DMS 273 treated with DMSO at 0.1 percent for 48 hours (cell line): ENCODE measurements around the gene PIGL.
"Not testable (repeated sequence)": the region's sequence is repeated elsewhere in the genome, so short reads cannot be mapped to it uniquely, and the experiment has no call there.

Experiments used
- DNase-seq: peaks from one replicate; lab custom pipeline; 2025; lab: John Stamatoyannopoulos, UW

PIGL gene

GRCh38 chr17:16216341-16217001, 539 bp upstream of the PIGL start:
- DNase-seq = not testable (repeated sequence)

DNA sequence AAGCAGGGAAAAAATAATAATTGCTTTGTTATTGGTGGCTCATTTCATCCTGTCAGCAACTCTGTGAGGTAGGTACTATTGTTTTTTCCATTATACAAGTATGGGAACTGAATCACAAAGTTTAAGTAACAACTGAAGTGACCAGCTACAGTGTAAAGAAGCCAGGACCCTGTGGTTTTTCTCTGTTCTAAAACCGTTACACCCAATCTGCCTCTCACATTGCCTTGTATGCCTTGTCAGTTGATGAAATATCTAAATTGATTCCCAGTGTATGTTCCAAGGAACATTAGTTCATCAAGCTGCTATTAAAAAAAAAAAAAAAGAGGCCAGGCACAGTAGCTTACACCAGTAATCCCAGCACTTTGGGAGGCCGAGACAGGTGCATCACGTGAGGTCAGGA, 5.4 kb downstream of the PIGL start:
- no peak for DNase-seq

DNA sequence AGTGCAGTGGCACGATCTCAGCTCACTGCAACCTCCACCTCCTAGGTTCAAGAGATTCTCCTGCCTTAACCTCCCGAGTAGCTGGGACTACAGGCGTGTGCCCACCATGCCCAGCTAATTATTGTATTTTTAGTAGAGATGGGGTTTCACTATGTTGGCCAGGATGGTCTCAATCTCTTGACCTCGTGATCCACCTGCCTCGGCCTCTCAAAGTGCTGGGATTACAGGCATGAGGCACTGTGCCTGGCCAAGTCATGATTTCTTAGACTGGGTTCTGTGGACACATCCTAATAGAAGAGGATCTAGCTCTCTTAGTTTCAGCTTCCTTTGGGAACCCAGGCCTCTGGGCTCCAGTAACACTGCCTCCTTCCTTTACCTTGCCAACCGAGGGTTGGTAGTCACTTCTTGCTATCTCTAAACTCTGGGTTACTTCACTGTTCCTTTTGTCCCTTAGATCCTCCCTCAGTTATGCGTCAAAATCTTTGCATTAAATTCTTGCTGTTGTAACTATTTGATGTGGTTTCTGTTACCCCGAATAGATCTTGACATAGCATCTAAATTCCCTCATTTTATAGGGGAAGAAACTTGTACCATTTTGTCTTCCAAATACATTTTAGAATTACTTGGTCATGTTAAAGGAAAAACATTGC, 13.0 kb downstream of the PIGL start:
- not testable (repeated sequence) for DNase-seq

DNA sequence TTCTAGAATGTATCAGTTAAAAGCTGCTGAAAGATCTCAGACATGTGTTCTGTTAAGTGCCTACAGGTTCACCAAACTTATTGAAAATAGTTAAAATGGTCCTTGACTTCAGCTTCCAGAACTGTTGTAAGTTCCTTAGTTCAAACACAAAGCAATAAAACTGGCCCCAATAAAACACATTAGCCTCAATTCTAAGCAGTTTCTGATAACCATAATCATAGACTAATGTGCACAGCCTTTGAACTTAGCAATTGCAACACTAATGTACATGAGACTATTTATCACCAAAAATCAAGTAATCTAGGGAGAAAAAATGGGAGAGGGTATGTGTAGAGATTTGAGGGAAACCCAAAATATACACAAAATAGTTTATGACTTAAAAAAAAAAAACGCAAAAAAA, 15.4 kb downstream of the PIGL start:
- DNase-seq = no peak

DNA sequence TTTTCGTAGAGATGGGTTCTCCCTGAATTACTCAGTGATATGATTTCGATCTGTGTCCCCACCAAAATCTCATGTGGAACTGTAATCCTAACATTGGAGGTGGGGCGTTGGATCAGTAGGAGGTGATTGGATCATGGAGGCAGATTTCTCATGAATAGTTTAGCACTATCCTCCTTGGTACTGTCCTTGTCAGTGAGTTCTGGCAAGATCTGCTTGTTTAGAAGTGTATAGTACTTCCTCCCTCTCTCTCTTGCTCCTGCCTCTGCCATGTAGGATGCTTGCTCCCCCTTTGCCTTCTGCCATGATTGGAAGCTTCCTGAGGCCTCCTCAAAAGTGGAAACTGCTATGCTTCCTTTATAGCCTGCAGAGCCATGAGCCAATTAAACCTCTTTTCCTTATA, 22.9 kb downstream of the PIGL start:
- DNase-seq = no peak

GRCh38 chr17:16241906-16242399, 24.9 kb downstream of the PIGL start:
- DNase-seq = no peak

- DNase-seq = no peak
Measured at GRCh38 chr17:16243385-16243784, 26.4 kb downstream of the PIGL start.

DNA sequence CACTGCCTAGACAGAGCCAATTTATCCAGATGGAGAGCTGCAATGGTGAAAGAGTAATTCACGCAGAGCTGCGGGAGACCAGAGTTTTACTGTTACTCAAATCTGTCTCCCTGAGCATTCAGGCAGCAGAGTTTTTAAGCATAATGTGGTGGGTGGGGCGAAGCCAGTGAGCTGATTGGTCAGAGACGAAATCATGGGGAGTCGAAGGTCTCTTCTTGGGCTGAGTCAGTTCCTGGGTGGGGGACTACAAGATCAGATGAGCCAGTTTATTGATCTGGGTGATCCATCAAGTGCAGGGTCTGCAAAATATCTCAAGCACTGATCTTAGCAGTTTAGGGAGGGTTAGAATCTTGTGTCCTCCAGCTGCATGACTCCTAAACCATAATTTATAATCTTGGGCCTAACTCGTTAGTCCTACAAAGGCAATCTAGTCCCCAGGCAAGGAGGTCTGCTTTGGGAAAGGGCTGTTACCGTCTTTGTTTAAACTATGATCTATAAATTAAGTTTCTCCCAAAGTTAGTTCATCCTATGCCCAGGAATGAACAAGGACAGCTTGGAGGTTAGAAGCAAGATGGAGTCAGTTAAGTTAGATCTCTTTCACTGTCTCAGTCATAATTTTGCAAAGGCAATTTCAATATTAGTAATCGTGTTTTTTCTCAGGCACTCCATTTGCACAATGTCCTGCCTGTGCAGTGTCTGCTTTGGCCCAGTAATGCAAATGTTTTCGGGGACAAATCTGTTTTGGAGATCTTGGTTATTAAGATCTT, 27.0 kb downstream of the PIGL start:
- no peak for DNase-seq

- no peak for DNase-seq
Measured at GRCh38 chr17:16247586-16247984, 30.6 kb downstream of the PIGL start.

GRCh38 chr17:16250635-16251034, 33.6 kb downstream of the PIGL start:
- no peak for DNase-seq

GRCh38 chr17:16251043-16251442, 34.0 kb downstream of the PIGL start:
- DNase-seq = no peak

DNA sequence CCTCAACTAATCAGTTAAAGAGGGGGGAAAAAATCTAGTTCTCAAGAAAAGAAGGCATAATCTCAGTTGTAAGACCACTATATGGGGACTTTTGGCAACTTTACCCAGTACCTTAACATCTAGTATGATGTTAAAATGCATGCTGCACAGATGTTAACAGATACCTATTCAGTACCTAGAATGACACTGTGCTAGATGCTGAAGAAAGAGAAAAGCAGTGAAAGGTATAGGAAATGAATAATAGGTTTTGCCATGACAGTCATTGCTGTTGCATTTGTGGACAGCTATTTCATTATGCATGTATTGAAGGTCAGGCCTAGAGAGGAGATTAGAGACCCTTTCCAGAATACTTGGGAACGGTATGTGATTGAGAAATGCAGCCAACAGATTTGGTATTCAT, 34.5 kb downstream of the PIGL start:
- no peak for DNase-seq

DNA sequence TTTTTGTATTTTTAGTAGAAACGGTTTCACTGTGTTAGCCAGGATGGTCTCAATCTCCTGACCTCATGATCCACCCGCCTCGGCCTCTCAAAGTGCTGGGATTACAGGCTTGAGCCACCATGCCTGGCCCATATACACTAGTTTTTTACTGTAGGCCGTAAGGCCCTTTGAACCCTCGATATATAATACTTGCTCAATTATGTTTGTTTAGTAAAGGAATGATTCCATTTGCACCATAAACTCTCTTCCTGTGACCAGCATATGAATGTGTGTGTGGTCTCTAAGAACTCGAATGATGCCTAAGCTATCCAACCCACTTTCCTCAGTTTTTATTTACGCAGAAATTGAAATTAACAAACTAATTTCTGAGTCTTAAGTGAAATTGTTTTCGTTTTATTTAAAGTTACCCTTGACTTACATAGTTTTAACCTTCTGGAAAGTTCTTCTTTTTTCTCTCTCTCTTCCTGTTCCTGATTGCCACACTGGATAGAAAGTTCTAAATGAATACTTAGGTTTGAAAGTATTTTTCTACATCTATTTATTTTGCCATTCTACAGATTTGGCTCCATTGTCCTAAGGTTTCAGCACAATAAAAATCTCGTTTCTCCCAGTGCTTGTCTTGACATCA, 37.9 kb downstream of the PIGL start:
- DNase-seq = no peak

DNA sequence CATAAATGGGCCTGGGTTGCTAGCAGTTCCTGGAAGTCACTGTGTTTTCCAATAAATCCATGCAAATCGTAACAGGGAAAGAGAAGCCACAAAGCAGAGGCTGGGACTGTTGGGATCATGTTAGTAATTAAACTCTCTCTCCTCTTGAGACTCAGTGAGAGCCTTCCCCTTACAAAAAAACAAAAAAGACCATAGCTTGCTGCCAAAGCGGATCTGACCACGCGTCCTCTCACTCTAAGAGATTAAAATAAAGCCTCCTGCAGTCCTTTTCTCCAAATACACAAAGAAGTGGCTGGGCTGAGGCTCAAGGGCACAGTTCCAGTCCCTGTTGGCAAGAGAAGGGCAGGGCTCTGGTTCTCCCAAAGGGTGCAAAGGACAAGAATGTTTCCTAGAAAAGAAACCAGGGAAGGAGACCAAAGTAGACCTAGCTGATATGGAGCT, 38.5 kb downstream of the PIGL start:
- no peak for DNase-seq

DNA sequence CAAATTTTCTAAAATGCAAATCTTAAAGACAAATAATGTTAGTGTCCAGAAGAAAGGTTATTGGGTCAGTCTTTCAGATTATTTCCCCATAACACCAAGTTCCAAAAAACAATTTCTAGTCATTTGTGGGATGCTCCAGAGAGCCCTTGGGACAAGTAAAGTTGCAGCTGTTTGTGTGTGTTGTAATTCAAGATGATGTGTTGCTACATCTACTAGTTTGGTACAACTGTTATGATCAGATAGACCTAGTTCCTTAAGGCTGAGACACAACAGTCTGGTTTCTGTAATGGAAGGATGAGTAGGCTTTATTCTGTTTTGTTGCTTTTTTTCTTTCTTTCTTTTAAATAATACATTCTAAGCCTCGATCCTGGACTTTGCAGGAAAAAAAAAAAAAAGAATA, 41.9 kb downstream of the PIGL start:
- no peak for DNase-seq

DNA sequence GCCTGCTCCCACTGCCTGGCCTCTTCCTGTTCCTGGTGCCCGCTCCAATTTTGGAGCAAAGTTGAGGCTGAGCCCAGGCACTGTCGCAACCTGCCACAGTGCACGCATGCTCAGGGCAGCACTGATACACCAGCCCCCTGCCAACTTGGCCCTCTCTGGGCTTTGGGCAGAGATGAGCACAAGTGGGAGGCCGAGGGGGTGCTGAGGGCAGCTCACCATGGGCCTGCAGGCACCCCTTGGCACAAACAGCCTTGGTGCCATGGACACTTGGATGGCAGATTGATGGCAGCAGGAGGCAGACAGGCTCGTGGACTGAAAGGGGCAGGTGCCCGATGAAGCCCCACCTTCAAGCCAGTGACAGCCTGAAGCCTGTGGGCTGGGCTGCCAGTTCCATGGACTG, 42.9 kb downstream of the PIGL start:
- DNase-seq = no peak

DNA sequence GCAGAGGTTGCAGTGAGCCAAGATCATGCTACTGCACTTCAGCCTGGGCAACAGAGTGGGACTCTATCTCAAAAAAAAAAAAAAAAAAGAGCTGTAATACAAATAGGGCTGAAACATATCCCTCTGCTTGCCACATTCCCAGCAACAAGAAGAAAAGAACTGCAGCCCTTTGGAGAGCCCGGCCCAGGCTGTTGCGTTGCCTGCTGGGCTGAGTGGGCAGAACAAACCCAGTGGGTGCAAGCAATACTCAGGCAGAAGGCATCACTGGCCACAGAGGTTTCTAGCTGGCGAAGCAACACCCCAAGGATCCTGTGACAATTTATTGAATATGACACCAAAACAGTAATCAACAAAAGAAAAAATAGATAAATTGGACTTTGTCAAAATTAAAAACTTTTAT, 44.0 kb downstream of the PIGL start:
- no peak for DNase-seq

GRCh38 chr17:16262201-16262600, 45.2 kb downstream of the PIGL start:
- DNase-seq = no peak

DNA sequence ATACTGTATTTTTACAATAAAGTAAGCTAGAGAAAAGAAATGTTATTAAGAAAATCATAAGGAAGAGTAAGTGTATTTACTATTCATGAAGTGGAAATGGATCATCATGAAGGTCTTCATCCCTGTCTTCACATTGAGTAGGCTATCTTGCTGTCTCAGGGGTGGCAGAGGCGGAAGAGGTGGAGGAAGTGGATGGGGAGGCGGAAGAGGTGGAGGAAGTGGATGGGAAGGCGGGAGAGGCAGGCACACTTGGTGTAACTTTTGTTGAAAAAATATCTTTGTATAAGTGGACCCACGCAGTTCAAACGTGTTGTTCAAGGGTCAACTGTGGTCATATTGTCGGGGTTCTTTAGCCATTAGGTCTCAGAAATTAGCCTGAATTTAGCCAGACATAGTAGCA, 50.2 kb downstream of the PIGL start:
- DNase-seq = no peak

DNA sequence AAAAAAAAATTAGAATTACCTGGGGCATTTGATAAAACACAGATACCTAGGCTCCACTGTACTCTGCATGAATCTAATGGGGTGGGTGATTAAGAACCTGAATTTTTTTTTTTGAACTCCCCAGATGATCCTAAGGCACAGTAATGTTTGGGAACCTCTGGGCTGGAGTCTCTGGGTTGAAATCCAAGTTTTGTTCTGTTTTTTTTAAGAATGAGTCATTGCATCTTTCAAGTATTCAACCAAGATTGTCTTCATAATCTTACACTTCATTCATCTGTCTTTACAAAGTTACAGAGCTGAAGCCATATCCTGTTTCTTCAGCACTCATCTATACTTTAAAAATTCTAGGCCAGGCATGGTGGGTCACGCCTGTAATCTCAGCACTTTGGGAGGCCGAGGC, 52.6 kb downstream of the PIGL start:
- no peak for DNase-seq

DNA sequence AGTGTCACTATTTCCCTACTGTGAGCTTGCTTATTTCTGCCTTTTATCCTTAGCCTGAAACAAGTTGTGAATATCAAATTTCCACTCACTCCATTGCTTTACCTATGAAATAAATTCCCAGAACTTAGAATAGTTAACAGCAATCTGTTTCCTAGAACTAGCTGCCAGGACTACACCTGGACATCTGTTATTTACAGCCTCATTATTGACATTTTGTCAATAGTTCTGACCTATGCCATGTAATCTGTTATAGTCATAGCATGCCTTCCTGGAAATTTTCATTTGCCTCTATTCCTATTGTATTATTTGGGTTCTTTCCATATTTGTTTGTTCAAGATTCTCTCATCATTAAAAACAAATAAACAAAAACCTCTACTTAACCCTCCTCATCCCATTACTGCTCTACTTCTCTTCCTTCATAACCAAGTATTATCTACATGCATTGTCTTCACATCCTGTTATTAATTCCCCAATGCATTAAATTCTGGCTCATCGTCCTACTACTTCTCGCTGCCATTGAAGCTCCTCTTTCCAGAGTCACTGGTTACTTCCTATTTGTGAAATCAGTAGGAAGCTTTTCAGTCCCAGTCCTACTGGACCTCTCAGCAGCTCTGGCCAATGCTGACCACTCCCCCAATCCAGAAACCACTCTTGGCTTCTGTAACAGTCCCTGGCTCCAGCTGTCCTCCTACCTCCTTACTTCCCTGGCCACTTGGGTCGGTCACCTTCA, 55.3 kb downstream of the PIGL start:
- DNase-seq = no peak

- no peak for DNase-seq
Measured at GRCh38 chr17:16273499-16273898, 56.5 kb downstream of the PIGL start.
